LNCaP clone FGC (cell line): ENCODE measurements around the gene LMX1B.

ENCODE experiments used
- DNase-seq: peaks from one replicate; pipeline ENCODE4 v3.0.0-alpha.2; 2011; ENCODE audit warnings: low read depth
- H3K4me3 ChIP-seq: 2 replicates; pipeline ENCODE4 v1.5.1; 2011; ENCODE audit warnings: mild to moderate bottlenecking, low read depth, low read length, control low read depth
- CTCF ChIP-seq: IDR thresholded peaks from 2 replicates; pipeline ENCODE4 v1.5.1; 2012; ENCODE audit warnings: mild to moderate bottlenecking; ENCODE audit not compliant: control insufficient read depth, insufficient read depth; ENCODE audit errors: extremely low read depth

Gene LMX1B

GRCh38 chr9:126621061-126621918 is 7.6 kb downstream of the LMX1B start:
- H3K4me3 ChIP-seq, result no peak overlapping the region
- no peak for DNase-seq
- no peak for TF ChIP-seq CTCF

GRCh38 chr9:126621919-126622735 is 8.4 kb downstream of the LMX1B start:
- no peak for TF ChIP-seq CTCF
- no peak for DNase-seq
- no peak overlapping the region for H3K4me3 ChIP-seq

- DNase-seq, result no peak
- no peak for TF ChIP-seq CTCF
- H3K4me3 ChIP-seq, result no peak overlapping the region
Measured at GRCh38 chr9:126623314-126623666, 9.6 kb downstream of the LMX1B start.

GRCh38 chr9:126623667-126624478 is 10.1 kb downstream of the LMX1B start:
- DNase-seq, result no peak
- no peak overlapping the region for H3K4me3 ChIP-seq

GRCh38 chr9:126624479-126624826 is 10.7 kb downstream of the LMX1B start:
- TF ChIP-seq CTCF, result no peak
- H3K4me3 ChIP-seq, result no peak overlapping the region
- no peak for DNase-seq

More at GRCh38 chr9:126623667-126624478, 10.1 kb downstream of the LMX1B start:
- no peak for TF ChIP-seq CTCF

GRCh38 chr9:126624912-126625311 is 11.2 kb downstream of the LMX1B start:
- H3K4me3 ChIP-seq, result no peak overlapping the region
- DNase-seq, result no peak
- no peak for TF ChIP-seq CTCF
